GM12874 (cell line): Measurements from ENCODE around the gene C5orf46.

Experiments
- TF ChIP-seq, protein P1 (sequence below): IDR thresholded peaks from 2 replicates; pipeline ENCODE4 v1.5.1; 2011; ENCODE audit warnings: low read depth, mild to moderate bottlenecking, control low read depth, low read length, moderate library complexity; ENCODE audit not compliant: insufficient read depth

Gene C5orf46

DNA sequence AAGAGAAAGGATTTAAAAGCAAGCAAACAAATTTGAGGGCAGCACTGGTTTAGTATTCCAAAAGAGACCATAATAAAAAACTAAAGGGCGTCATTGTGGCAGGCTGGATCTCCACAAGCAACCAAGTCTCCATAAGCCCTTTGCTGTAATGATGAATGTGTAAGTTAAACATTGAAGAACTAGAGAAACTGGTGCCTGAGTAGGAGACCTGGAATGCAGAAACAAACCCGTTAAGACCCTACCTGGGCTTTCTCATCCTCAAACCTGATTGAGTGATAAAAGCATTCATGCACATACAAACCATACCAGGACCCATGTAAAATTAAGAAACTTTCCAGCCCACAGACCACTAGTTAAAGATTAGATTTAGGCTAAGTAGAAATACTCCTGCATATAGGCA is 29.7 kb downstream of the C5orf46 start:
- TF ChIP-seq, protein P1, sequence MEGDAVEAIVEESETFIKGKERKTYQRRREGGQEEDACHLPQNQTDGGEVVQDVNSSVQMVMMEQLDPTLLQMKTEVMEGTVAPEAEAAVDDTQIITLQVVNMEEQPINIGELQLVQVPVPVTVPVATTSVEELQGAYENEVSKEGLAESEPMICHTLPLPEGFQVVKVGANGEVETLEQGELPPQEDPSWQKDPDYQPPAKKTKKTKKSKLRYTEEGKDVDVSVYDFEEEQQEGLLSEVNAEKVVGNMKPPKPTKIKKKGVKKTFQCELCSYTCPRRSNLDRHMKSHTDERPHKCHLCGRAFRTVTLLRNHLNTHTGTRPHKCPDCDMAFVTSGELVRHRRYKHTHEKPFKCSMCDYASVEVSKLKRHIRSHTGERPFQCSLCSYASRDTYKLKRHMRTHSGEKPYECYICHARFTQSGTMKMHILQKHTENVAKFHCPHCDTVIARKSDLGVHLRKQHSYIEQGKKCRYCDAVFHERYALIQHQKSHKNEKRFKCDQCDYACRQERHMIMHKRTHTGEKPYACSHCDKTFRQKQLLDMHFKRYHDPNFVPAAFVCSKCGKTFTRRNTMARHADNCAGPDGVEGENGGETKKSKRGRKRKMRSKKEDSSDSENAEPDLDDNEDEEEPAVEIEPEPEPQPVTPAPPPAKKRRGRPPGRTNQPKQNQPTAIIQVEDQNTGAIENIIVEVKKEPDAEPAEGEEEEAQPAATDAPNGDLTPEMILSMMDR = no peak

DNA sequence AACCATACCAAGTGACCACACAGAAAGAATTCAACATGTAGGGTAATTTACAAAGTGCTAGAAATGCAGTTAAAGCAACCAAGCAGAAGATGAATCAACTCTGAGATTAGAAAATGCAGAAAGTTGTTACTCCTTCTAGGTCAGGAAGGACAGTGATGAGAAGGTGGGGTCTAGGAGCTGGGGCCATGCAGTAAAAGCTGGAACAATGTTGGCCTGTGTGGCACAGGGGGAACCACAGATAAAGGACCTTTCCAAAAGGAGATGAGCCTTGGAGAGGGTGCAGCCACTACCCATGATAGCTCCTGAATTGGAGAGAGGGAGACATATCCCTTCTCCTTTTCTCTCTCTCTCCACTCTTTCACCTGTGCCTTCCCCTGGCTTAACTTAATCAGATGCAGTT is 30.2 kb downstream of the C5orf46 start:
- TF ChIP-seq, protein P1 = no peak

DNA sequence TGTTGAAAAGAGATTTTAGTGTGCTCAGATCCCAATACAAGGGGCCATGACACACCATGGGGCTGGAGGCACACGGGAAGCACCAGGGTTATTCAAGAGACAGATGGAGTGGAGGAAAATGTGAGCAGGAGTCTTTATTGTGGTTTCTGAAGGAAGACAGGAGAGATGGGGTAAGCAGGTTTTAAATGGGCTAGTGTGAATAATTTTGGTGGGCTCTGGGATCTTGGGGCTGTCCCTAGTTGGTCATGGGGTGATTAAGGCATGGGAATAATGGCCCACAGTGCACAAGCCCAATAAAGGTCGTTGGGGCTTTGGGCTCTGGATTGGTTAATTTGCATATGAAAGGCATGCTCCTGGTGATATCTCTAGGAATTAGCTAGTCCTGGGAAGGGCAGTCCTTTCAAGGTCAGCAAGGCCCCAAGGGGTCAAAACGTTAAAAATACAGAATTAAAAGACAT is 31.4 kb downstream of the C5orf46 start:
- TF ChIP-seq, protein P1 = no peak

DNA sequence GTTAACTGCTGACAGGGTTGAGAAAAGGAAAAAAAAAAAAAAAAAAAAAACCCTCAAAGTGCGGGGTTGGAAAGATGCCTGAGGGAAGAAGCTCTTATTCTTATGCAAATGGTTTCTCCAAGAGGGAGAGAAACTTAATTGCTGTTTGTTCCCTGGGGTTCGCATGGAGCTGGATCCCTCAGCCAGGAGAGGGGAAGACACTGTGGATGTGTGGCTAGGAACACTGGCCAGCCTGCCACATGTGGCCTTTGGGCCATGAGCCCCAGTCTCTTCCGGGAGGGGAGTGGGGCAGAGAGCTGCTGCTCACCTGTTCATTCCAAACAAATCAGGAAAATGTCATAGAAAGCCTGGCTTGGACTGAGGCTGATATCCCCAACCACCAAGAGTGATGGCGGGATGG is 37.2 kb downstream of the C5orf46 start:
- TF ChIP-seq, protein P1 = no peak

DNA sequence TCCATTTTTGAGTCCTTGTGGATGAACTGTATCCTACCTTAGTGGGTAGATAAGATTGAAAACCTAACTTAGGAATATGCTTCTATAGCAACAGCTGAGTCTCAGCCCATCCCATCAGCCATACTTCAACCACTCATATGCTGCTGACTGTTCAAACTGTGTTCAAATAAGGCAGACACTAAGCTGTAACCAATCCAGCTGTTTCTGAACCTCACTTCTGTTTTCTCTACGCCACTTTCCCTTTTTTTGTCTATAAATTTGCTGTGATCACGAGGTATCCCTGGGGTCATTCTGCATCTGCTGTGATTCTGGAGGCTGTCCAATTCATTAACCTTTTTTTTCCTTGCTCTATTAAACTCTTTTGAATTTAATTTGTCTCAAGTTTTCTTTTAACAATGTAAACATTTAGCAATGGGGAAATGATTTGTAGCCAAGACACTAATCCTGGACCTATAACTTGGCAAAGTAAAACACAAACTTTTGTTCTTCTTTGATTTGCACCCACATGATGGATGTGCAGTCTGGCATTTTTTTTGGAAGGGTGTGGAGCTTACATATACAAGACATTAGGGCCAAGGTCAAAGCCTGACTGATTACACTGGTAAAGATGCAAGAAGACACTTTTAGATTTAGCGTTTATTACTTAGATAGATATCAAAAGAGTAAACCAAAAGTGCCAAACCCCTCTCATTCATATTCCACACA is 42.7 kb downstream of the C5orf46 start:
- TF ChIP-seq, protein P1 = no peak

DNA sequence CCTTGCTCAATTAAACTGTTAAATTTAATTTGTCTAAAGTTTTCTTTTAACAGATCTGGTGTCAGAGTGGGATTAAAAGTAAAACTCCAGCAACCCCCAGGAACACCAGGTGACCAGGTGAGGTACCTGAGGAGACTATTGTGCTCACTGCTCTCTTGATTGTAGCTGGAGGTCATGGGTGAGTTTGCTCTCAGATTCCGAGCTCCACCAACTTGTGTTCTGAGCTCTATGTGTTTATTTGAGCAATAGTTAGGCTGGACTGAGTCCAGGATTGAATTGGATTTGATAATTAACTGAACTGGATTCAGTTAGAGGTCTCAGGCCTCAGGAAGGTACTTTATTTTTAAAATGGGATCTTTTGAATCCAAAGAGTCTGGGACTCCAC is 45.7 kb downstream of the C5orf46 start:
- TF ChIP-seq, protein P1 = no peak

DNA sequence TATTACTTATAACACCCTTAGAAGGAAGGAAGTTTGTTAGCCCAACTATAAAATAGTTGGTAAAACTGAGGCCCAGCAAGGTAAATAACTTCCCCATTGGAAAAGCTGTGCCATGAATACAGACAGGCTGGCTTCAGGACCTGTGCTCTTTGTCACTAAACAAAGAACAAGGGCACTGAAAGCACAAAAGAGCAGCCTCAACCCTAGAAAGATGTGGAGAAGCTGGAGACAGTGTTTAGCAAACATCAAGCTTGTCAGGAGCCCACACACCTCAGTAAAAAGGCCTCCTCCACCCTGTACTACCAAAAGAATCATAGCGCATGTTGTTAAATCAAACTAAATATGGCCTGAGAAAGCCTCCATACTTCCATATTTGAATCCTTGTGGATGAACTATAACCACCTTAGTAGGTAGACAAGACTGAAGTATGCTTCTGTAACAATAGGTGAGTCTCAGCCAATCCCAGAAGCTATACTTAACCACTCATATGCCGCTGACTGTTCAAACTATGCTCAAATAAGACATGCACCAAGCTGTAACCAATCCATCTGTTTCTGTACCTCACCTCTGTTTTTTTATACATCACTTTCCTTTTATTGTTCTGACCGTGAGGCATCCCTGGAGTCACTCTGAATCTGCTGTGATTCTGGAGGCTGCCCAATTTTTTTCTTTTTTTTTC is 46.2 kb downstream of the C5orf46 start:
- TF ChIP-seq, protein P1 = no peak
